PC-3 (cell line): Measurements from ENCODE around the gene SOX5. TPM values are rescaled to one million over a fixed set of nuclear protein-coding genes. Genes with fewer than 3 reads are reported as not detected.

Experiments
- ATAC-seq: fragments of 200-7000 bp; cut with Tn5 transposase; 2 replicates; pipeline ENCODE4 v1.9.1; 2020; ENCODE audit warnings: mild to moderate bottlenecking, moderate library complexity
- BruUV-seq: library from RNA; stranded (reverse); fragments of 400-500 nt; replicated peaks from 2 replicates; lab custom pipeline; 2021; lab: Mats Ljungman, UMichigan
- CTCF ChIA-PET: fragments of 300-600 bp; sonication (Branson Sonifier 250); formaldehyde crosslinking; loops from one replicate; lab custom pipeline; 2022; ENCODE audit warnings: antibody characterized with exemption; lab: Charles Lee
- POLR2A ChIA-PET: fragments of 300-600 bp; sonication (Branson Sonifier 250); formaldehyde crosslinking; loops from one replicate; lab custom pipeline; 2022; ENCODE audit warnings: antibody characterized with exemption; ENCODE audit not compliant: unreplicated experiment; lab: Charles Lee
- DNase-seq: peaks from one replicate; pipeline ENCODE4 v3.0.0-alpha.2; 2015
- H2AFZ ChIP-seq: fragments of 300-600 bp; sonication (generic); 2 replicates; pipeline ENCODE4 v1.6.0; 2016; ENCODE audit warnings: antibody characterized with exemption, low read length
- H3F3A ChIP-seq: fragments of 300-600 bp; sonication (generic); one replicate; pipeline ENCODE4 v1.6.0; 2017; ENCODE audit warnings: antibody characterized with exemption, low read length, control low read depth, mild to moderate bottlenecking; ENCODE audit not compliant: unreplicated experiment
- H3K27ac ChIP-seq: fragments of 300-600 bp; sonication (generic); 2 replicates; pipeline ENCODE4 v1.5.1; 2016; ENCODE audit warnings: mild to moderate bottlenecking, low read length
- H3K27me3 ChIP-seq: fragments of 300-600 bp; sonication (generic); 2 replicates; pipeline ENCODE4 v1.6.1; 2016; ENCODE audit warnings: low read length, mixed read lengths
- H3K36me3 ChIP-seq: fragments of 300-600 bp; sonication (generic); 2 replicates; pipeline ENCODE4 v1.6.1; 2016; ENCODE audit warnings: low read depth, mixed run types, low read length, mixed read lengths
- H3K4me1 ChIP-seq: fragments of 300-600 bp; sonication (generic); 2 replicates; pipeline ENCODE4 v1.5.1; 2016; ENCODE audit warnings: low read length; ENCODE audit not compliant: insufficient read depth
- H3K4me2 ChIP-seq: fragments of 300-600 bp; sonication (generic); 2 replicates; pipeline ENCODE4 v1.6.0; 2016; ENCODE audit warnings: low read length
- H3K4me3 ChIP-seq: fragments of 300-600 bp; sonication (generic); 2 replicates; pipeline ENCODE4 v1.5.1; 2016; ENCODE audit warnings: mild to moderate bottlenecking, low read length, mixed read lengths
- H3K79me2 ChIP-seq: fragments of 300-600 bp; sonication (generic); 2 replicates; pipeline ENCODE4 v1.6.1; 2017; ENCODE audit warnings: low read length, mixed read lengths
- H3K9ac ChIP-seq: fragments of 300-600 bp; sonication (generic); 2 replicates; pipeline ENCODE4 v1.6.0; 2016; ENCODE audit warnings: mild to moderate bottlenecking, low read length
- H3K9me2 ChIP-seq: fragments of 300-600 bp; sonication (generic); replicated peaks from 2 replicates; pipeline ENCODE4 v1.6.1; 2016; ENCODE audit warnings: mixed run types, low read length, mixed read lengths
- H3K9me3 ChIP-seq: fragments of 300-600 bp; sonication (generic); 2 replicates; pipeline ENCODE4 v1.6.1; 2016; ENCODE audit warnings: low read length, mixed read lengths
- H4K20me1 ChIP-seq: fragments of 300-600 bp; sonication (generic); 2 replicates; pipeline ENCODE4 v1.6.1; 2016; ENCODE audit warnings: low read length, mixed read lengths
- CTCF ChIP-seq: fragments of 300-600 bp; sonication (generic); conservative IDR thresholded peaks from 2 replicates; pipeline ENCODE4 v1.5.1; 2017; ENCODE audit warnings: antibody characterized with exemption, low read depth, mild to moderate bottlenecking, low read length
- EZH2 ChIP-seq: fragments of 300-600 bp; sonication (generic); IDR thresholded peaks from one replicate; pipeline ENCODE4 v1.6.1; 2017; ENCODE audit warnings: antibody characterized with exemption, mild to moderate bottlenecking, low read length; ENCODE audit not compliant: unreplicated experiment
- EZH2phosphoT487 ChIP-seq: fragments of 300-600 bp; sonication (generic); IDR thresholded peaks from 2 replicates; pipeline ENCODE4 v1.6.1; 2018; ENCODE audit warnings: mild to moderate bottlenecking, antibody characterized with exemption, low read length, borderline replicate concordance
- intact Hi-C: fragments of 100-400 bp; cut with micrococcal nuclease; formaldehyde crosslinking; loops from 2 replicates; pipeline ENCODE4 v1.9.0; 2023
- total RNA-seq: library from RNA; depleted of rRNA; stranded (reverse); fragments of >200 nt; gene quantifications from 2 replicates; pipeline ENCODE4 v1.2.3, GENCODE V29; 2014

The SOX5 gene
- total RNA-seq, 1 experiment from 2014 or later = not detected

GRCh38 chr12:23857178-23857577 is 92.3 kb downstream of the SOX5 start:
- Histone ChIP-seq H3K79me2 (no peaks in the 10 kb centered on the region), H3K9ac (no peak overlapping the region), H2AFZ (no peak overlapping the region), H3F3A (no peaks in the 10 kb centered on the region), H3K27me3 (no peaks in the 10 kb centered on the region), H4K20me1 (no peaks in the 10 kb centered on the region), H3K9me2 (no peaks in the 10 kb centered on the region), H3K4me3 (no peak overlapping the region), H3K36me3 (no peaks in the 10 kb centered on the region), H3K27ac (no peak overlapping the region), H3K4me2 (no peak overlapping the region), H3K4me1 (no peaks in the 10 kb centered on the region), H3K9me3 (no peaks in the 10 kb centered on the region)
- DNase-seq = no peak
- ChIA-PET POLR2A (no interaction called here), CTCF (no interaction called here)
- intact Hi-C loops = no loop called here
- no TSS peak for BruUV-seq
- no peak for ATAC-seq
- no peak for TF ChIP-seq EZH2phosphoT487
- TF ChIP-seq CTCF = no peak
- TF ChIP-seq EZH2 = no peak

DNA sequence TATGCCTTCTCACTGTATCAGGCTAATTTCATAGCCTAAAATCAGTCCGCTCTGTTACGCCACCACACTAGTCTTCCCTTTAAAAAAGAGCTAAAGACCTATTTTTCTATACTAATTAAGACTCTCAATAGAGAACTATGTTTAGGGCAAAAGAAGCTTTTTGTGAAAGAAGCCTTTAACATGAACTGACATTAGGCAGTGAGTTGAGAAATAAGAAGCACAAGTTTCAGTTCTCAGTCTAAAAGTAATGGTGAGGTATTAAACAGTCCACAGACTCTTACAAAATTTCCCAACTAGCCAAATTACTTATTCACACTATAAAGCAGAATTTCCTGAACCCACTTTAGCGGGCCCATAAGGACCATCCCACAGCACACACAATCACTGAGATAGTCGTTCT is 93.7 kb downstream of the SOX5 start:
- no peak overlapping the region for H3K27ac ChIP-seq
- intact Hi-C loops = no loop called here
- POLR2A ChIA-PET = no interaction called here
- H3K36me3 ChIP-seq = no peaks in the 10 kb centered on the region
- TF ChIP-seq CTCF = no peak
- no peak for TF ChIP-seq EZH2
- TF ChIP-seq EZH2phosphoT487 = no peak
- no peaks in the 10 kb centered on the region for H3K9me3 ChIP-seq
- H3F3A ChIP-seq = no peaks in the 10 kb centered on the region
- no peaks in the 10 kb centered on the region for H3K27me3 ChIP-seq
- H2AFZ ChIP-seq = no peak overlapping the region
- no peaks in the 10 kb centered on the region for H3K4me1 ChIP-seq
- CTCF ChIA-PET = no interaction called here
- no TSS peak for BruUV-seq
- H3K9me2 ChIP-seq = no peaks in the 10 kb centered on the region
- H3K79me2 ChIP-seq = no peaks in the 10 kb centered on the region
- H3K4me2 ChIP-seq = no peak overlapping the region
- H3K4me3 ChIP-seq = no peak overlapping the region
- DNase-seq (no peak), ATAC-seq (no peak)
- no peak overlapping the region for H3K9ac ChIP-seq
- no peaks in the 10 kb centered on the region for H4K20me1 ChIP-seq

- no peaks in the 10 kb centered on the region for H3F3A ChIP-seq
- H2AFZ ChIP-seq = no peak overlapping the region
- no peak overlapping the region for H3K4me3 ChIP-seq
- no TSS peak for BruUV-seq
- H3K4me1 ChIP-seq = no peaks in the 10 kb centered on the region
- DNase-seq = no peak
- no peak overlapping the region for H3K9ac ChIP-seq
- H3K79me2 ChIP-seq = no peaks in the 10 kb centered on the region
- H3K27me3 ChIP-seq = no peaks in the 10 kb centered on the region
- no peak overlapping the region for H3K27ac ChIP-seq
- H3K36me3 ChIP-seq = no peaks in the 10 kb centered on the region
- no peak overlapping the region for H3K4me2 ChIP-seq
- ATAC-seq = no peak
- no peaks in the 10 kb centered on the region for H4K20me1 ChIP-seq
- H3K9me3 ChIP-seq = no peaks in the 10 kb centered on the region
- POLR2A ChIA-PET = no interaction called here
- CTCF ChIA-PET = no interaction called here
- intact Hi-C loops = no loop called here
- TF ChIP-seq EZH2phosphoT487 = no peak
- no peak for TF ChIP-seq EZH2
- TF ChIP-seq CTCF = no peak
- no peaks in the 10 kb centered on the region for H3K9me2 ChIP-seq
Measured at GRCh38 chr12:23854598-23854997, 94.9 kb downstream of the SOX5 start.
